Fibroblast of lung (primary cell): ENCODE measurements around the gene P3H3. TPM values are rescaled to one million over a fixed set of nuclear protein-coding genes. Genes with fewer than 3 reads are reported as not detected.
A peak's percentile ranks its signal among the peaks of the same experiment; 100 is the strongest.

Source experiments
- DNase-seq, 2 donors: peaks; one replicate each; pipeline versions ENCODE4 v3.0.0 to v3.0.0-alpha.2; 2010; ENCODE audit warnings: low read depth in 2 of 2
- H2AFZ ChIP-seq: 2 replicates; pipeline ENCODE4 v1.5.1; 2012; ENCODE audit warnings: low read length, control low read depth, inconsistent platforms
- H3K27ac ChIP-seq: 2 replicates; pipeline ENCODE4 v1.5.1; 2011; ENCODE audit warnings: low read length, control low read depth; ENCODE audit not compliant: insufficient read depth
- H3K27me3 ChIP-seq: 2 replicates; pipeline ENCODE4 v1.5.1; 2011; ENCODE audit warnings: mild to moderate bottlenecking, low read length; ENCODE audit not compliant: control insufficient read depth, insufficient read depth
- H3K36me3 ChIP-seq: 2 replicates; pipeline ENCODE4 v1.5.1; 2011; ENCODE audit warnings: low read length; ENCODE audit not compliant: control insufficient read depth, insufficient read depth
- H3K4me1 ChIP-seq: 2 replicates; pipeline ENCODE4 v1.5.1; 2011; ENCODE audit warnings: low read length; ENCODE audit not compliant: control insufficient read depth, insufficient read depth; ENCODE audit errors: extremely low read depth
- H3K4me2 ChIP-seq: 2 replicates; pipeline ENCODE4 v1.5.1; 2011; ENCODE audit warnings: low read length, control low read depth; ENCODE audit not compliant: insufficient read depth; ENCODE audit errors: extremely low read depth
- H3K4me3 ChIP-seq, 4 experiments: fragments of 200-600 bp in 1 of 4; sonication (generic) in 1 of 4; replicated peaks in 1 of 4; 2 replicates each; pipeline ENCODE4 v1.5.1; 2011 to 2016; ENCODE audit warnings: low read length in 4 of 4, low read depth in 3 of 4, mild to moderate bottlenecking in 3 of 4, control low read depth in 2 of 4, inconsistent platforms in 1 of 4, mixed read lengths in 1 of 4; ENCODE audit not compliant: insufficient read depth in 1 of 4; ENCODE audit errors: control extremely low read depth in 1 of 4
- H3K79me2 ChIP-seq: 2 replicates; pipeline ENCODE4 v1.5.1; 2012; ENCODE audit warnings: mild to moderate bottlenecking, low read length, inconsistent platforms; ENCODE audit not compliant: control insufficient read depth, insufficient read depth
- H3K9ac ChIP-seq: 2 replicates; pipeline ENCODE4 v1.5.1; 2011; ENCODE audit warnings: mild to moderate bottlenecking, low read length, control low read depth; ENCODE audit not compliant: insufficient read depth
- H3K9me3 ChIP-seq: 2 replicates; pipeline ENCODE4 v1.5.1; 2012; ENCODE audit warnings: low read depth, low read length; ENCODE audit not compliant: control insufficient read depth, insufficient read depth
- H4K20me1 ChIP-seq: 2 replicates; pipeline ENCODE4 v1.5.1; 2011; ENCODE audit warnings: low read length; ENCODE audit not compliant: control insufficient read depth, insufficient read depth; ENCODE audit errors: extremely low read depth
- CTCF ChIP-seq, 2 donors: IDR thresholded peaks in 1 of 2; conservative IDR thresholded peaks in 1 of 2; 1 replicate in 1 of 2; 2 replicates in 1 of 2; pipeline ENCODE4 v1.5.1; 2011 to 2012; ENCODE audit warnings: low read length in 2 of 2, control low read depth in 1 of 2, inconsistent platforms in 1 of 2, low read depth in 1 of 2, mild to moderate bottlenecking in 1 of 2
- EZH2 ChIP-seq: IDR thresholded peaks from 2 replicates; pipeline ENCODE4 v1.5.1; 2012; ENCODE audit warnings: low read length, control low read depth, mild to moderate bottlenecking; ENCODE audit errors: missing control alignments
- polyA plus RNA-seq, 2 donors: library from polyadenylated mRNA; depleted of rRNA in 1 of 2; stranded (reverse) in 1 of 2; unstranded in 1 of 2; fragments of >200 nt; gene quantifications; 2 replicates each; pipeline ENCODE4 v1.2.1, GENCODE V29; 2011 to 2012; ENCODE audit warnings: missing spikeins in 1 of 2
- total RNA-seq: library from RNA; depleted of rRNA; stranded (reverse); fragments of >200 nt; gene quantifications from 2 replicates; pipeline ENCODE4 v1.2.1, GENCODE V29; 2014

Gene P3H3
- total and polyA plus RNA-seq, 2 donors (not counting 1 experiment from before 2014, with no cell fraction given), result 44.0 to 96.3 TPM

- Histone ChIP-seq H4K20me1 (no peaks in the 10 kb centered on the region), H3K9ac (no peak overlapping the region), H3K4me2 (peak overlapping the region; percentile 49), H3K4me3 (peak overlapping the region in 3 of 4 experiments; percentile 21 to 43 (median 30)), H3K9me3 (no peaks in the 10 kb centered on the region), H3K36me3 (peaks cover 3% of the 10 kb centered on the region), H3K79me2 (peaks cover 24% of the 10 kb centered on the region), H3K4me1 (peaks cover 3% of the 10 kb centered on the region), H3K27ac (peak overlapping the region; percentile 20), H3K27me3 (no peaks in the 10 kb centered on the region), H2AFZ (no peak overlapping the region)
- DNase-seq, result no peak
- TF ChIP-seq EZH2 (no peak), CTCF (conservative IDR thresholded peaks at IDR 0.05 in 1 of 2, IDR thresholded peaks at IDR 0.05 in 1 of 2; ENCODE audit: low read depth in 1 of 2, low read length in 2 of 2) (no peak)
These were observed 36.2 kb upstream of the P3H3 start for GRCh38 chr12:6791931-6792520.

GRCh38 chr12:6792522-6793201, 35.5 kb upstream of the P3H3 start:
- H3K4me2 ChIP-seq, result peak overlapping the region; percentile 49

More at GRCh38 chr12:6792522-6793201, 35.5 kb upstream of the P3H3 start:
- Histone ChIP-seq H3K9me3 (no peaks in the 10 kb centered on the region), H3K4me3 (peak overlapping the region in 3 of 4 experiments; percentile 12 to 43 (median 30)), H3K27me3 (no peaks in the 10 kb centered on the region), H2AFZ (no peak overlapping the region), H3K4me1 (peaks cover 3% of the 10 kb centered on the region), H4K20me1 (no peaks in the 10 kb centered on the region), H3K36me3 (peaks cover 3% of the 10 kb centered on the region), H3K79me2 (peaks cover 24% of the 10 kb centered on the region), H3K9ac (no peak overlapping the region), H3K27ac (no peak overlapping the region)
- TF ChIP-seq CTCF (conservative IDR thresholded peaks at IDR 0.05 in 1 of 2, IDR thresholded peaks at IDR 0.05 in 1 of 2; ENCODE audit: low read depth in 1 of 2, low read length in 2 of 2) (no peak), EZH2 (no peak)
- peak in 1 of 2 donors; percentile 14 for DNase-seq
